Measurements from ENCODE around the gene UTS2R.

- TF ChIP-seq, protein P1, sequence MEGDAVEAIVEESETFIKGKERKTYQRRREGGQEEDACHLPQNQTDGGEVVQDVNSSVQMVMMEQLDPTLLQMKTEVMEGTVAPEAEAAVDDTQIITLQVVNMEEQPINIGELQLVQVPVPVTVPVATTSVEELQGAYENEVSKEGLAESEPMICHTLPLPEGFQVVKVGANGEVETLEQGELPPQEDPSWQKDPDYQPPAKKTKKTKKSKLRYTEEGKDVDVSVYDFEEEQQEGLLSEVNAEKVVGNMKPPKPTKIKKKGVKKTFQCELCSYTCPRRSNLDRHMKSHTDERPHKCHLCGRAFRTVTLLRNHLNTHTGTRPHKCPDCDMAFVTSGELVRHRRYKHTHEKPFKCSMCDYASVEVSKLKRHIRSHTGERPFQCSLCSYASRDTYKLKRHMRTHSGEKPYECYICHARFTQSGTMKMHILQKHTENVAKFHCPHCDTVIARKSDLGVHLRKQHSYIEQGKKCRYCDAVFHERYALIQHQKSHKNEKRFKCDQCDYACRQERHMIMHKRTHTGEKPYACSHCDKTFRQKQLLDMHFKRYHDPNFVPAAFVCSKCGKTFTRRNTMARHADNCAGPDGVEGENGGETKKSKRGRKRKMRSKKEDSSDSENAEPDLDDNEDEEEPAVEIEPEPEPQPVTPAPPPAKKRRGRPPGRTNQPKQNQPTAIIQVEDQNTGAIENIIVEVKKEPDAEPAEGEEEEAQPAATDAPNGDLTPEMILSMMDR (IDR thresholded peaks at IDR 0.05), result no peak
- TF ChIP-seq POLR2A (IDR thresholded peaks at IDR 0.05; ENCODE audit: low read depth) (no peak), POLR2AphosphoS5 (IDR thresholded peaks at IDR 0.05) (no peak)
Observed at GRCh38 chr17:82389379-82389778, 17.8 kb downstream of the UTS2R start.

All from esophagus muscularis mucosa (tissue), 3 donors.